GM10248 (cell line): ENCODE results near the gene SLC6A9.

Experiments used
- CTCF ChIA-PET: fragments of 300-600 bp; sonication (Branson Sonifier 250); formaldehyde crosslinking; extraction: SDS; loops from one replicate; lab custom pipeline; 2021; ENCODE audit warnings: antibody characterized with exemption; lab: Yijun Ruan, JAX
- POLR2A ChIA-PET: fragments of 350-650 bp; sonication (Branson Sonifier 250); formaldehyde crosslinking; extraction: SDS; loops from one replicate; lab custom pipeline; 2020; ENCODE audit warnings: antibody characterized with exemption; lab: Yijun Ruan, JAX
- DNase-seq: peaks from one replicate; pipeline ENCODE4 v3.0.0; 2012; ENCODE audit errors: extremely low spot score
- CTCF ChIP-seq: IDR thresholded peaks from 2 replicates; pipeline ENCODE4 v1.5.1; 2012; ENCODE audit warnings: mild to moderate bottlenecking, low read depth; ENCODE audit errors: extremely low read depth, missing control alignments, control extremely low read depth

The SLC6A9 gene

GRCh38 chr1:44062656-44063179 is 31.5 kb upstream of the SLC6A9 start:
- ChIA-PET CTCF (interaction anchor here (0.9 to 3.2 kb wide), 2 partner anchors 15 to 57 kb away, joined by 3 to 8 read pairs; no protein-coding TSS in a partner anchor), POLR2A (no interaction called here)
- no peak for TF ChIP-seq CTCF
- no peak for DNase-seq

GRCh38 chr1:44061857-44062256 is 30.6 kb upstream of the SLC6A9 start:
- no peak for DNase-seq
- no peak for TF ChIP-seq CTCF
- CTCF ChIA-PET = interaction anchor here (3.2 kb wide), 1 partner anchor 14 kb away, joined by 8 read pairs; no protein-coding TSS in a partner anchor
- POLR2A ChIA-PET = no interaction called here

GRCh38 chr1:44060830-44061267 is 29.6 kb upstream of the SLC6A9 start:
- DNase-seq = no peak
- ChIA-PET CTCF (interaction anchor here (2.0 kb wide), 1 partner anchor 11 kb away, joined by 5 read pairs; no protein-coding TSS in a partner anchor), POLR2A (no interaction called here)
- TF ChIP-seq CTCF = no peak

- ChIA-PET POLR2A (no interaction called here), CTCF (interaction anchor here (2.0 kb wide), 1 partner anchor 12 kb away, joined by 5 read pairs; no protein-coding TSS in a partner anchor)
- TF ChIP-seq CTCF = no peak
- DNase-seq = no peak
Measured at GRCh38 chr1:44059664-44060355, 28.5 kb upstream of the SLC6A9 start.

- DNase-seq = no peak
- POLR2A ChIA-PET = no interaction called here
- CTCF ChIA-PET = interaction anchor here (2.0 kb wide), 1 partner anchor 13 kb away, joined by 5 read pairs; no protein-coding TSS in a partner anchor
- TF ChIP-seq CTCF = no peak
Measured at GRCh38 chr1:44059212-44059611, 27.9 kb upstream of the SLC6A9 start.

- ChIA-PET POLR2A (no interaction called here), CTCF (interaction anchor here (0.9 to 3.4 kb wide), 7 partner anchors 10 to 52 kb away, joined by 3 to 32 read pairs (median 5); no protein-coding TSS in a partner anchor)
- no peak for DNase-seq
- no peak for TF ChIP-seq CTCF
Measured at GRCh38 chr1:44057293-44057692, 26.0 kb upstream of the SLC6A9 start.
